WTC11 (cell line): ENCODE results near the gene RPS5.

Experiments used
- CTCF ChIP-seq: fragments of 200-600 bp; IDR thresholded peaks from 2 replicates; pipeline ENCODE4 v1.8.0; 2022; ENCODE audit warnings: antibody characterized with exemption
- FOXJ3 ChIP-seq: sonication (generic); formaldehyde crosslinking; IDR thresholded peaks from 2 replicates; pipeline ENCODE4 v1.9.0; 2021; ENCODE audit warnings: missing genetic modification reagents, mild to moderate bottlenecking, borderline replicate concordance
- JUN ChIP-seq: sonication (generic); formaldehyde crosslinking; IDR thresholded peaks from 2 replicates; pipeline ENCODE4 v1.8.0; 2023; ENCODE audit warnings: mild to moderate bottlenecking, missing genetic modification reagents
- MLX ChIP-seq: sonication (generic); formaldehyde crosslinking; IDR thresholded peaks from 2 replicates; pipeline ENCODE4 v1.8.1; 2023; ENCODE audit warnings: mild to moderate bottlenecking, missing genetic modification reagents, moderate library complexity
- SMAD4 ChIP-seq: sonication (generic); formaldehyde crosslinking; IDR thresholded peaks from 2 replicates; pipeline ENCODE4 v1.8.0; 2022; ENCODE audit warnings: mild to moderate bottlenecking, missing genetic modification reagents
- ZNF263 ChIP-seq: sonication (generic); formaldehyde crosslinking; IDR thresholded peaks from 2 replicates; pipeline ENCODE4 v1.8.1; 2022; ENCODE audit warnings: low read depth, mild to moderate bottlenecking, moderate library complexity, missing genetic modification reagents
- ZSCAN18 ChIP-seq: fragments of 250-450 bp; sonication (Bioruptor Pico); IDR thresholded peaks from 2 replicates; pipeline ENCODE4 v2.1.2; 2022; ENCODE audit warnings: mild to moderate bottlenecking, moderate library complexity
- TF ChIP-seq, protein P1 (sequence below): sonication (generic); formaldehyde crosslinking; IDR thresholded peaks from 2 replicates; pipeline ENCODE4 v1.8.1; 2022; ENCODE audit warnings: mild to moderate bottlenecking, missing genetic modification reagents, moderate library complexity, borderline replicate concordance
- TF ChIP-seq, protein P2 (sequence below): sonication (generic); formaldehyde crosslinking; IDR thresholded peaks from 2 replicates; pipeline ENCODE4 v1.8.1; 2022; ENCODE audit warnings: low read depth, mild to moderate bottlenecking, moderate library complexity, missing genetic modification reagents, borderline replicate concordance

DNA sequence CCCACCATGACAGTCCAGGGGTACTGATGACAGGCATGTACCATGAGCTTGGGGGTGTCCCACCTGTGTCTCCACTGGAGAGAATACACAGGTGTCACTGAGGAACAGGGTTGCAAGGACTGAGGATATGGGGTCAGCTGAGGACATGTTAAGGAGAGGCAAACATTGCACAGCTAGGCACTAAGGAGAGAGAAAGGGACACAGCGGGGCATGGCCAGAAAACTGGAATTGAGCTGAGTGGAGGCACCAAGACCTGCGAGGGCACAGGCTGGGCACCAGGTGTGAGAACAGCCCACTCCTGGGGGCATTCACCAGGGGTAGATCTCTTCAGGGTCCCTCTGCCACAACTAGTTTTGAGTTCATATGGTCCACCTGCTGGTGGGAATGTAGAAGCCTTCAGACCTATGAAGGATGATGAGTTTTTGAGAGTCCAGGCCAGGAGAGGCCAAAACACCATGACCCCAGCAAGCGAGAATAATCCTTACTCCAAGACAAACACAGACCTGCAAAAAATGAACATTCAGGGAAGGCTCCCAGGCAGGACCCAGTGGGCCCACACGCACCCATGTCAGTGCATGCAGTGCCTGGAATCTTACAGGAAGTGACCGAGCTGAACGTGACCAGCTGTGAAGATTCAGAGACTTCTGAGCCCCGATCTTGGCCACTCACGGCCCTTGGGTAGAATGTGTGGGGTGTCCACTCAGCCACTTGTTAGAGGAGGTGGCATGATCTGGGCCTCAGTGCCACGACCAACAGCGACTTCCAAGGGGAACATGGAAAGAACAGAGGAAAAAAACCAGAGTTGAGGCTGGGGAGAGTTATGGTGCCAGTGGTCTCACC, 20.0 kb downstream of the RPS5 start:
- TF ChIP-seq SMAD4 (CRISPR knock-in tag) (no peak), FOXJ3 (CRISPR knock-in tag) (no peak), CTCF (no peak), ZSCAN18 (CRISPR knock-in tag) (no peak), MLX (no peak), ZNF263 (CRISPR knock-in tag) (no peak), JUN (CRISPR knock-in tag) (no peak)
- TF ChIP-seq, protein P1, sequence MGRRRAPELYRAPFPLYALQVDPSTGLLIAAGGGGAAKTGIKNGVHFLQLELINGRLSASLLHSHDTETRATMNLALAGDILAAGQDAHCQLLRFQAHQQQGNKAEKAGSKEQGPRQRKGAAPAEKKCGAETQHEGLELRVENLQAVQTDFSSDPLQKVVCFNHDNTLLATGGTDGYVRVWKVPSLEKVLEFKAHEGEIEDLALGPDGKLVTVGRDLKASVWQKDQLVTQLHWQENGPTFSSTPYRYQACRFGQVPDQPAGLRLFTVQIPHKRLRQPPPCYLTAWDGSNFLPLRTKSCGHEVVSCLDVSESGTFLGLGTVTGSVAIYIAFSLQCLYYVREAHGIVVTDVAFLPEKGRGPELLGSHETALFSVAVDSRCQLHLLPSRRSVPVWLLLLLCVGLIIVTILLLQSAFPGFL (CRISPR knock-in tag): no peak
- TF ChIP-seq, protein P2, sequence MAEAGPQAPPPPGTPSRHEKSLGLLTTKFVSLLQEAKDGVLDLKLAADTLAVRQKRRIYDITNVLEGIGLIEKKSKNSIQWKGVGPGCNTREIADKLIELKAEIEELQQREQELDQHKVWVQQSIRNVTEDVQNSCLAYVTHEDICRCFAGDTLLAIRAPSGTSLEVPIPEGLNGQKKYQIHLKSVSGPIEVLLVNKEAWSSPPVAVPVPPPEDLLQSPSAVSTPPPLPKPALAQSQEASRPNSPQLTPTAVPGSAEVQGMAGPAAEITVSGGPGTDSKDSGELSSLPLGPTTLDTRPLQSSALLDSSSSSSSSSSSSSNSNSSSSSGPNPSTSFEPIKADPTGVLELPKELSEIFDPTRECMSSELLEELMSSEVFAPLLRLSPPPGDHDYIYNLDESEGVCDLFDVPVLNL (CRISPR knock-in tag): no peak
